Lower leg skin (tissue), 3 donors: Measurements from ENCODE around the gene PPARA.
"Not testable (repeated sequence)": the region's sequence is repeated elsewhere in the genome, so short reads cannot be mapped to it uniquely, and the experiment has no call there.

Source experiments
- CTCF ChIP-seq, 3 donors: fragments of 450-650 bp; IDR thresholded peaks; one replicate each; pipeline ENCODE4 v1.5.1; 2016; ENCODE audit warnings: antibody characterized with exemption in 3 of 3, mild to moderate bottlenecking in 3 of 3, moderate library complexity in 2 of 3
- POLR2A ChIP-seq, 2 donors: fragments of 450-650 bp; IDR thresholded peaks; one replicate each; pipeline ENCODE4 v1.6.1; 2016 to 2017; ENCODE audit warnings: antibody characterized with exemption in 2 of 2, mild to moderate bottlenecking in 1 of 2, moderate library complexity in 1 of 2

DNA sequence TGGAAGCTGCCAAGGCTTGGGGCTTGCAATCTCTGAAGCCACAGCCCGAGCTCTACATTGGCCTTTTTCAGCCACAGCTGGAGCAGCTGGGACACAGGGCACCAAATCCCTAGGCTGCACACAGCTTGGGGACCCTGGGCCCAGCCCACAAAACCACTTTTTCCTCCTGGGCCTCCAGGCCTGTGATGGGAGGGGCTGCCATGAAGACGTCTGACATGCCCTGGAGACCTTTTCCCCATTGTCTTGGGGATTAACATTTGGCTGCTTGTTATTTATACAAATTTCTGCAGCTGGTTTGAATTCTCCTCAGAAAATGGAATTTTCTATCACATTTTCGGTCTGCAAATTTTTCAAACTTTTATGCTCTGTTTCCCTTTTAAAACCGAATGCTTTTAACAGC, 115.3 kb downstream of the PPARA start:
- TF ChIP-seq CTCF, POLR2A (IDR thresholded peaks at IDR 0.05): not testable (repeated sequence)
